GM23338 (cell line): ENCODE measurements around the gene GP9.

Experiments
- CREB1 ChIP-seq: fragments of 250-450 bp; sonication (Bioruptor Pico); IDR thresholded peaks from 2 replicates; pipeline ENCODE4 v1.5.0; 2020; ENCODE audit warnings: low read depth, mild to moderate bottlenecking, moderate library complexity
- CTCF ChIP-seq, 2 experiments: fragments of 200-600 bp in 1 of 2; sonication (generic) in 1 of 2; conservative IDR thresholded peaks; 2 replicates each; pipeline versions ENCODE4 v1.5.1 to v1.6.1; 2016 to 2017; ENCODE audit warnings: antibody characterized with exemption in 2 of 2, low read depth in 2 of 2, mild to moderate bottlenecking in 2 of 2, moderate library complexity in 1 of 2
- ETS1 ChIP-seq: IDR thresholded peaks from 2 replicates; pipeline ENCODE4 v1.6.1; 2016; ENCODE audit warnings: antibody characterized with exemption
- EZH2 ChIP-seq: fragments of 200-600 bp; sonication (generic); IDR thresholded peaks from one replicate; pipeline ENCODE4 v1.8.0; 2017; ENCODE audit warnings: antibody characterized with exemption, mild to moderate bottlenecking, low read depth; ENCODE audit not compliant: unreplicated experiment
- EZH2phosphoT487 ChIP-seq: fragments of 200-600 bp; sonication (generic); IDR thresholded peaks from one replicate; pipeline ENCODE4 v1.8.1; 2018; ENCODE audit warnings: antibody characterized with exemption; ENCODE audit not compliant: unreplicated experiment
- JUNB ChIP-seq: IDR thresholded peaks from one replicate; pipeline ENCODE4 v1.6.1; 2016; ENCODE audit warnings: antibody characterized with exemption; ENCODE audit not compliant: unreplicated experiment
- NANOG ChIP-seq: IDR thresholded peaks from 2 replicates; pipeline ENCODE4 v1.6.1; 2016; ENCODE audit warnings: antibody characterized with exemption, borderline replicate concordance
- POLR2AphosphoS5 ChIP-seq: IDR thresholded peaks from 2 replicates; pipeline ENCODE4 v1.6.1; 2016; ENCODE audit warnings: antibody characterized with exemption, low read depth
- REST ChIP-seq: IDR thresholded peaks from one replicate; pipeline ENCODE4 v1.6.1; 2018; ENCODE audit warnings: antibody characterized with exemption; ENCODE audit not compliant: unreplicated experiment
- STAT1 ChIP-seq: IDR thresholded peaks from one replicate; pipeline ENCODE4 v1.6.1; 2016; ENCODE audit warnings: antibody characterized with exemption; ENCODE audit not compliant: unreplicated experiment
- ZNF331 ChIP-seq: fragments of 250-450 bp; sonication (Bioruptor Pico); IDR thresholded peaks from 2 replicates; pipeline ENCODE4 v1.5.0; 2020; ENCODE audit warnings: low read depth, mild to moderate bottlenecking, moderate library complexity

GRCh38 chr3:129016356-129016719 is 44.2 kb upstream of the GP9 start:
- TF ChIP-seq CTCF (conservative IDR thresholded peaks at IDR 0.05; ENCODE audit: low read depth in 2 of 2) (peak in 1 of 2 experiments; percentile 28; a peak in 2 of 4 replicates), EZH2 (no peak), CREB1 (no peak), EZH2phosphoT487 (no peak), POLR2AphosphoS5 (no peak), ETS1 (no peak), REST (no peak), NANOG (no peak), JUNB (no peak), ZNF331 (CRISPR knock-in tag) (no peak), STAT1 (no peak)
